ENCODE data around the gene GFER.

DNA sequence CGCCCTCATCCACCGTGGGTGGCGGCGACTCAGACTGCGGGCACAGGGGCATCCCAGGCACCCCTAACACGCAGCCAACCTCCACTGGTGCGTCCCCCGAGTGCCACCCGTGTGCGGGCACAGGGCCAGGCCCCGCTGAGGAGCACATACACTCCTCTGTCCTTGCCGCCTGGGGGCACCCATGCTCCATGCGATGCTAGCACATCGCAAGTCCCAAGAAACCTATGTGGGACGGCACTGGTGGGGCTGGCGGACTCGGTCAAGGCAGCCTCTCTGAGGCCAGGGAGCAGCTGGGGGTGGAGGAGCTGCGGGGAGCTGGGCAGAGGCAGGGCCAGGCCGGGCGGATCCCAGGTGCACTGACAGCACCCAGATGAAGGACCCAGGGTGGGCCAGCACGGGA lies 21.7 kb downstream of the GFER start:
- TF ChIP-seq CTCF (conservative IDR thresholded peaks at IDR 0.05) (no peak), ZFX (IDR thresholded peaks at IDR 0.05) (no peak)

All from C4-2B (cell line).